ENCODE results near the gene BSN. TPM values are rescaled to one million over a fixed set of nuclear protein-coding genes. Genes with fewer than 3 reads are reported as not detected.

The BSN gene
- total and polyA plus RNA-seq, 2 of the 4 experiments (the other 2 are of a cell fraction): under 0.01 to 0.03 TPM

DNA sequence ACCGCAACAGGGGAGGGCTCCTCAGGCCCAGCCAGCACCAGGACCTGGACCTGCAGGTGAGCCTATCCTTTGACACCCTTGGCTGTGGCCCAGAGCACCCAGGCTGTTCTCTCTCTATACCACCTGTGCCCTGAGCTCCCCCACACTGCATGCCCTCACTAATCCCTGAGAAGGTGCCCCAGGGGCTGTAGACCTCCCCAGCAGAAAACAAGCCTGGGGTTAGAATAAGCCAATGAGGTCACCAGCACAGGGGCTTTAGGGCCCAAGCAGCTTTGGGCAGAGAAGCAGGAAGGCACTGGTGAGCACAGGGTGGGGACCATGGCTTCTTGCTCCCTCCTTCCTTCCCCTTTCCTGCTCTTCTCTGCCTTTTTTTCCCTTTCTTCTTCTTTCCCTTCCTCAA lies 109.6 kb downstream of the BSN start:
- Histone ChIP-seq H3K9ac (ENCODE audit: low read depth, low read length) (no peak overlapping the region), H3K56ac (ENCODE audit: extremely low read depth, insufficient read depth, low read length) (no peak overlapping the region), H3K18ac (ENCODE audit: low read depth, low read length) (no peak overlapping the region), H3K4me3 (ENCODE audit: insufficient read depth, low read depth, low read length) (no peak overlapping the region), H3K9me1 (ENCODE audit: insufficient read depth, low read length) (no peaks in the 10 kb centered on the region), H2BK5ac (ENCODE audit: low read depth, low read length, poor library complexity, severe bottlenecking) (no peak overlapping the region), H3K4ac (ENCODE audit: low read depth, low read length) (no peak overlapping the region), H3K79me1 (ENCODE audit: low read depth in 1 of 2, low read length in 2 of 2) (no peaks in the 10 kb centered on the region), H3K14ac (replicated peaks; ENCODE audit: low read depth, low read length) (no peak overlapping the region), H3K4me1 (ENCODE audit: control insufficient read depth, insufficient read depth, low read length) (peaks cover 2% of the 10 kb centered on the region; the same call in 1 of the 2 replicates), H3K9me3 (ENCODE audit: control insufficient read depth, insufficient read depth, low read length) (no peaks in the 10 kb centered on the region), H2AFZ (replicated peaks; ENCODE audit: low read length, poor library complexity) (no peak overlapping the region), H3K23ac (ENCODE audit: low read depth, low read length) (no peak overlapping the region), H3K36me3 (ENCODE audit: control insufficient read depth, insufficient read depth, low read length) (no peaks in the 10 kb centered on the region), H2BK15ac (ENCODE audit: low read depth, low read length) (no peak overlapping the region), H2AK9ac (replicated peaks; ENCODE audit: low read depth, low read length, poor library complexity) (no peak overlapping the region), H4K20me1 (ENCODE audit: insufficient read depth, low read length) (no peaks in the 10 kb centered on the region; the same call in 1 of the 2 replicates), H2AK5ac (ENCODE audit: low read depth, low read length) (no peak overlapping the region), H4K91ac (ENCODE audit: insufficient read depth, low read depth, low read length) (no peak overlapping the region), H3K4me2 (ENCODE audit: low read depth, low read length) (no peak overlapping the region), H3K27me3 (ENCODE audit: control insufficient read depth, insufficient read depth, low read length) (peaks cover 15% of the 10 kb centered on the region), H2BK120ac (ENCODE audit: low read depth, low read length) (no peak overlapping the region), H4K8ac (ENCODE audit: low read depth in 2 of 2, low read length in 2 of 2) (no peak overlapping the region), H4K5ac (ENCODE audit: low read depth, low read length) (no peak overlapping the region), H2BK20ac (ENCODE audit: low read depth, low read length) (no peak overlapping the region), H3K27ac (ENCODE audit: insufficient read depth, low read length) (no peak overlapping the region)
- DNase-seq (no peak), ATAC-seq (ENCODE audit: low read depth) (no peak)
- 50% methylated on average over 1 of the region's 1 CpG; no CpG with 5 or more reads in 1 of the 2 experiments for WGBS, 2 experiments (ENCODE audit: extremely low coverage in 2 of 2, insufficient read length in 1 of 2)
- in situ Hi-C loops (cut with MboI; ENCODE audit: low sequenced_read_pairs) (no loop called here), intact Hi-C loops (cut with micrococcal nuclease) (no loop called here), dilution Hi-C loops (cut with HindIII; ENCODE audit: low sequenced_read_pairs, unreplicated experiment) (no loop called here)
- ChIA-PET CTCF (no interaction called here), POLR2A (ENCODE audit: unreplicated experiment) (no interaction called here)
- no TSS peak for BruUV-seq (replicated peaks)
- no peak for TF ChIP-seq CHD1 (IDR thresholded peaks at IDR 0.05; ENCODE audit: low read depth, low read length)

All from IMR-90 (cell line).